Caco-2 (cell line): Measurements from ENCODE around the gene PLEKHA1. TPM values are rescaled to one million over a fixed set of nuclear protein-coding genes. Genes with fewer than 3 reads are reported as not detected.

Experiments
- BruUV-seq: library from RNA; stranded (reverse); fragments of 400-500 nt; replicated peaks from 2 replicates; lab custom pipeline; 2021; lab: Mats Ljungman, UMichigan
- CTCF ChIA-PET: fragments of 300-600 bp; sonication (Branson Sonifier 250); formaldehyde crosslinking; loops from one replicate; lab custom pipeline; 2022; ENCODE audit warnings: antibody characterized with exemption; lab: Charles Lee
- POLR2A ChIA-PET: fragments of 300-600 bp; sonication (Branson Sonifier 250); formaldehyde crosslinking; loops from one replicate; lab custom pipeline; 2022; ENCODE audit warnings: antibody characterized with exemption; lab: Charles Lee
- DNase-seq, 2 experiments: peaks; one replicate each; pipeline versions ENCODE4 v3.0.0 to v3.0.0-alpha.2; 2020 to 2022
- H3K27me3 ChIP-seq: replicated peaks from 2 replicates; pipeline ENCODE4 v1.6.0; 2011; ENCODE audit warnings: low read length; ENCODE audit not compliant: control insufficient read depth, insufficient read depth
- H3K36me3 ChIP-seq: 2 replicates; pipeline ENCODE4 v1.5.1; 2011; ENCODE audit warnings: low read length; ENCODE audit not compliant: control insufficient read depth, insufficient read depth
- H3K4me1 ChIP-seq: fragments of 250-450 bp; sonication (Bioruptor Pico); 2 replicates; pipeline ENCODE4 v1.5.1; 2020; ENCODE audit warnings: mild to moderate bottlenecking
- H3K4me3 ChIP-seq: 2 replicates; pipeline ENCODE4 v1.5.1; 2011; ENCODE audit warnings: low read depth, mild to moderate bottlenecking, control low read depth, low read length
- H3K9me3 ChIP-seq: fragments of 250-450 bp; sonication (Bioruptor Pico); 2 replicates; pipeline ENCODE4 v1.5.1; 2020; ENCODE audit warnings: mild to moderate bottlenecking, moderate library complexity
- H3K27ac Mint-ChIP-seq: one replicate; pipeline ENCODE4 v1.8.0; 2022; ENCODE audit warnings: mixed read lengths; ENCODE audit not compliant: unreplicated experiment
- H3K27me3 Mint-ChIP-seq: one replicate; pipeline ENCODE4 v1.8.0; 2022; ENCODE audit warnings: mixed read lengths; ENCODE audit not compliant: insufficient read depth, unreplicated experiment
- H3K36me3 Mint-ChIP-seq: one replicate; pipeline ENCODE4 v1.8.0; 2022; ENCODE audit warnings: mild to moderate bottlenecking, mixed read lengths; ENCODE audit not compliant: insufficient read depth, unreplicated experiment
- H3K4me1 Mint-ChIP-seq: one replicate; pipeline ENCODE4 v1.8.0; 2022; ENCODE audit warnings: low read depth, mixed read lengths; ENCODE audit not compliant: unreplicated experiment
- H3K4me3 Mint-ChIP-seq: one replicate; pipeline ENCODE4 v1.8.0; 2022; ENCODE audit warnings: mild to moderate bottlenecking, moderate library complexity, mixed read lengths; ENCODE audit not compliant: unreplicated experiment
- H3K9me3 Mint-ChIP-seq: one replicate; pipeline ENCODE4 v1.8.0; 2022; ENCODE audit warnings: mixed read lengths; ENCODE audit not compliant: unreplicated experiment
- intact Hi-C: fragments of 100-400 bp; cut with micrococcal nuclease; formaldehyde crosslinking; loops from one replicate; pipeline ENCODE4 v1.10.0; 2022; ENCODE audit not compliant: unreplicated experiment
- total RNA-seq: library from RNA; stranded (reverse); gene quantifications from 2 replicates; pipeline ENCODE4 v1.2.3, GENCODE V29; 2022
- TF ChIP-seq, protein P1 (sequence below), 2 experiments: fragments of 200-600 bp in 1 of 2; IDR thresholded peaks; 1 replicate in 1 of 2; 2 replicates in 1 of 2; pipeline versions ENCODE4 v1.5.1 to v1.8.0; 2011 to 2022; ENCODE audit warnings: antibody characterized with exemption in 1 of 2, control low read depth in 1 of 2, inconsistent platforms in 1 of 2, low read depth in 1 of 2, low read length in 1 of 2, mild to moderate bottlenecking in 1 of 2, moderate library complexity in 1 of 2; ENCODE audit not compliant: insufficient read depth in 1 of 2, severe bottlenecking in 1 of 2, unreplicated experiment in 1 of 2

Gene PLEKHA1
- total RNA-seq, 1 experiment from 2014 or later, result 48.4 TPM

DNA sequence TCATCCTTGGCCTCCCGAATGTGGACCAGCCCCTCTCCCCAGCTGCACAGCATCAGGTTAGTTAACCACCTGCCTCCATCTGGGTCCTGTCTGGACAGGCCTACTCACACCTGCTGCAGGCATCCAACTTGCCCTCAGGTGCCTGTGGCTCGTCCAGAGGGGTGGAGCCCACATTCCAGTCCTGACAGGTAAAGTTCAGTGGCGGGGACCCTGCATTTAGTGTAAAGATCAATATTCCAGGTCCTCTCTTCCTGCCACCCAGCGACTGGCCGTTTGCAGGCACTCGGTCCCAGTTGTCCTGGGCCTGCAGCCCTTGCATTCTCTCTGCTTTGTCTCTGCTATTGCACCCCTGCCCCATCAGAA is 101.8 kb downstream of the PLEKHA1 start:
- Mint-ChIP-seq H3K4me3 (no peak overlapping the region), H3K27ac (peak overlapping the region; percentile 37), H3K27me3 (no peaks in the 10 kb centered on the region), H3K36me3 (no peaks in the 10 kb centered on the region), H3K4me1 (peaks cover 10% of the 10 kb centered on the region), H3K9me3 (peaks cover 2% of the 10 kb centered on the region)
- peaks cover 1% of the 10 kb centered on the region for H3K27me3 ChIP-seq
- H3K4me1 ChIP-seq, result peaks cover 16% of the 10 kb centered on the region; the same call in 1 of the 2 replicates
- H3K4me3 ChIP-seq, result no peak overlapping the region
- CTCF ChIA-PET, result no interaction called here
- no peaks in the 10 kb centered on the region for H3K36me3 ChIP-seq
- POLR2A ChIA-PET, result no interaction called here
- no TSS peak for BruUV-seq
- intact Hi-C loops, result no loop called here
- TF ChIP-seq, protein P1, sequence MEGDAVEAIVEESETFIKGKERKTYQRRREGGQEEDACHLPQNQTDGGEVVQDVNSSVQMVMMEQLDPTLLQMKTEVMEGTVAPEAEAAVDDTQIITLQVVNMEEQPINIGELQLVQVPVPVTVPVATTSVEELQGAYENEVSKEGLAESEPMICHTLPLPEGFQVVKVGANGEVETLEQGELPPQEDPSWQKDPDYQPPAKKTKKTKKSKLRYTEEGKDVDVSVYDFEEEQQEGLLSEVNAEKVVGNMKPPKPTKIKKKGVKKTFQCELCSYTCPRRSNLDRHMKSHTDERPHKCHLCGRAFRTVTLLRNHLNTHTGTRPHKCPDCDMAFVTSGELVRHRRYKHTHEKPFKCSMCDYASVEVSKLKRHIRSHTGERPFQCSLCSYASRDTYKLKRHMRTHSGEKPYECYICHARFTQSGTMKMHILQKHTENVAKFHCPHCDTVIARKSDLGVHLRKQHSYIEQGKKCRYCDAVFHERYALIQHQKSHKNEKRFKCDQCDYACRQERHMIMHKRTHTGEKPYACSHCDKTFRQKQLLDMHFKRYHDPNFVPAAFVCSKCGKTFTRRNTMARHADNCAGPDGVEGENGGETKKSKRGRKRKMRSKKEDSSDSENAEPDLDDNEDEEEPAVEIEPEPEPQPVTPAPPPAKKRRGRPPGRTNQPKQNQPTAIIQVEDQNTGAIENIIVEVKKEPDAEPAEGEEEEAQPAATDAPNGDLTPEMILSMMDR (IDR thresholded peaks at IDR 0.05; ENCODE audit: insufficient read depth in 1 of 2, low read depth in 1 of 2, low read length in 1 of 2, severe bottlenecking in 1 of 2, unreplicated experiment in 1 of 2), result no peak
- no peaks in the 10 kb centered on the region for H3K9me3 ChIP-seq
- peak; percentile 53 to 79 for DNase-seq

- ChIA-PET POLR2A (no interaction called here), CTCF (interaction anchor here (1.6 kb wide), 1 partner anchor 198 kb away, joined by 3 read pairs; no protein-coding TSS in a partner anchor)
- no peak for DNase-seq
- H3K36me3 ChIP-seq, result no peaks in the 10 kb centered on the region
- peaks cover 10% of the 10 kb centered on the region for H3K4me1 Mint-ChIP-seq
- H3K36me3 Mint-ChIP-seq, result no peaks in the 10 kb centered on the region
- H3K4me1 ChIP-seq, result peaks cover 16% of the 10 kb centered on the region; the same call in 1 of the 2 replicates
- TF ChIP-seq, protein P1 (IDR thresholded peaks at IDR 0.05; ENCODE audit: insufficient read depth in 1 of 2, low read depth in 1 of 2, low read length in 1 of 2, severe bottlenecking in 1 of 2, unreplicated experiment in 1 of 2), result no peak
- BruUV-seq, result no TSS peak
- intact Hi-C loops, result no loop called here
- H3K27me3 ChIP-seq, result no peaks in the 10 kb centered on the region; the same call in 1 of the 2 replicates
- peaks cover 10% of the 10 kb centered on the region for H3K9me3 Mint-ChIP-seq
- no peak overlapping the region for H3K4me3 ChIP-seq
- H3K27me3 Mint-ChIP-seq, result no peaks in the 10 kb centered on the region
- H3K27ac Mint-ChIP-seq, result no peak overlapping the region
- H3K4me3 Mint-ChIP-seq, result no peak overlapping the region
- peaks cover 4% of the 10 kb centered on the region; the same call in 1 of the 2 replicates for H3K9me3 ChIP-seq
These were observed 102.9 kb downstream of the PLEKHA1 start for GRCh38 chr10:122477436-122477835.

DNA sequence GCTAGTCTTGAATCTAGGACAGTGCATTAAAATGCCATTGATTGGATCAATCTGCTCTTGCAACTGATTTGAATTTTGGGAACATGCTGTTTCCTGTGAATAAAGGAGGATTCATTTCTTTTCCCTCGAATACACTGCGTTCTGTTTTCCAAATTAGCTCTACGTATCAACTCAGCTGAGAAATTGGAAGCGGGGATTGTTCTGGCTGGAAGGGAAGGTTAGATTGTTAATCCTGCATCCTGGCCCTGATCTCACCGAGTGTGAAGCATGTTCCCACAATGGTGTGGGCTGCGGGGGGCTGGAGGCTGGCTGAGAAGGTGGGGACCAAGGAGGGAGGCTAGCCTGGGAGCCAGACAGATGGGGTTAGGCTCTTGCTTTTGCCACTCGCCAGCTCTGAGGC is 104.5 kb downstream of the PLEKHA1 start:
- no peak overlapping the region for H3K4me3 ChIP-seq
- peaks cover 4% of the 10 kb centered on the region; the same call in 1 of the 2 replicates for H3K9me3 ChIP-seq
- no peaks in the 10 kb centered on the region; the same call in 1 of the 2 replicates for H3K27me3 ChIP-seq
- no peak for DNase-seq
- intact Hi-C loops, result no loop called here
- H3K4me1 Mint-ChIP-seq, result peaks cover 10% of the 10 kb centered on the region
- no TSS peak for BruUV-seq
- ChIA-PET CTCF (interaction anchor here (1.6 kb wide), 1 partner anchor 199 kb away, joined by 3 read pairs; no protein-coding TSS in a partner anchor), POLR2A (no interaction called here)
- TF ChIP-seq, protein P1 (IDR thresholded peaks at IDR 0.05; ENCODE audit: insufficient read depth in 1 of 2, low read depth in 1 of 2, low read length in 1 of 2, severe bottlenecking in 1 of 2, unreplicated experiment in 1 of 2), result no peak
- H3K27ac Mint-ChIP-seq, result no peak overlapping the region
- H3K36me3 Mint-ChIP-seq, result no peaks in the 10 kb centered on the region
- H3K4me1 ChIP-seq, result peaks cover 16% of the 10 kb centered on the region; the same call in 1 of the 2 replicates
- no peak overlapping the region for H3K4me3 Mint-ChIP-seq
- H3K27me3 Mint-ChIP-seq, result no peaks in the 10 kb centered on the region
- H3K36me3 ChIP-seq, result no peaks in the 10 kb centered on the region
- peaks cover 10% of the 10 kb centered on the region for H3K9me3 Mint-ChIP-seq
